ENCODE data around the gene TET2.

GRCh38 chr4:105108971-105109370 is 37.7 kb upstream of the TET2 start:
- TF ChIP-seq CTCF (IDR thresholded peaks at IDR 0.05) (no peak), EP300 (IDR thresholded peaks at IDR 0.05) (no peak)
